Measurements from ENCODE around the gene SHISA8. TPM values are rescaled to one million over a fixed set of nuclear protein-coding genes. Genes with fewer than 3 reads are reported as not detected.

SHISA8 gene
- polyA plus RNA-seq, 1 donor: 0.10 TPM

DNA sequence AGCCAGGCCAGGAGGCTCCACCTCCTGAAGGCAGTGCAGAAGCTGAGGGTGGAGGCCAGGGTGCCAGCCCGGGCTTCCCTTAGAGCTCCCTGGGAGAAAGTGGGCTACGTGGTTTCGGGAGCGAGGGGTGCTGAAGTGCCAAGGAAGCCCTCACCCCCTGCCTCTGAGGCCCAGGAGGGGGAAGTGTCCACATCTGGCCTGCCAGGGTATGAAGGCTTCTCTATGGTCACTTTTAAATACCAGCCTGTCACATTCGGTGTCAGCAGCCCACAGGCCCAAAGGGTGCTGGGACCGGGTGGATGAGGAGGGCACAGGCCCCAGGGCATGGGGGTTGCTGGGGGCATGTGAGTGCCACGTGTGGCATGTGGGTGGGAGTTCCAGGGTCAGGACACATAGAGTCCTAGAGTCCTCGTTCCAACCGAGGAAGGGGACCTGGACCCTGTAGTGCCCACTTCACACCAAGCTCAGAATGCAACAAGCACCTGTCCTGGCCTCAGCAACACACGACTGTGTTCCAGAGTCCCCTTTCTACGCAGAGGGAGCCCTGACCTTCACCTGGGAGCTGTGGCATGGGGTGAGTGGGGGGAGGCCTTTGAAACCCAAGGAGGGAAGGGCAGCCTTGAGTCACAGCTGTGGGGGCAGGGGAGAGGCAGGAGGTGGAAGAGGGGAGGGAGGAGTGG is 1.7 kb downstream of the SHISA8 start:
- H3K27me3 ChIP-seq (ENCODE audit: control insufficient read depth, insufficient read depth, low read length): peaks cover 87% of the 10 kb centered on the region
- no peak overlapping the region for H3K27ac ChIP-seq (ENCODE audit: low read length)
- H3K4me1 ChIP-seq (ENCODE audit: control insufficient read depth, insufficient read depth, low read length): peaks cover 12% of the 10 kb centered on the region
- no peak for DNase-seq
- H3K36me3 ChIP-seq (ENCODE audit: control insufficient read depth, insufficient read depth, low read length): no peaks in the 10 kb centered on the region
- H3K4me3 ChIP-seq (ENCODE audit: low read length): no peak overlapping the region
- H3K9me3 ChIP-seq (ENCODE audit: control insufficient read depth, low read depth, low read length): peaks cover 13% of the 10 kb centered on the region
- WGBS (ENCODE audit: insufficient coverage, low lambda C conversion rate): no CpG with 5 or more reads among the region's 11 CpGs

DNA sequence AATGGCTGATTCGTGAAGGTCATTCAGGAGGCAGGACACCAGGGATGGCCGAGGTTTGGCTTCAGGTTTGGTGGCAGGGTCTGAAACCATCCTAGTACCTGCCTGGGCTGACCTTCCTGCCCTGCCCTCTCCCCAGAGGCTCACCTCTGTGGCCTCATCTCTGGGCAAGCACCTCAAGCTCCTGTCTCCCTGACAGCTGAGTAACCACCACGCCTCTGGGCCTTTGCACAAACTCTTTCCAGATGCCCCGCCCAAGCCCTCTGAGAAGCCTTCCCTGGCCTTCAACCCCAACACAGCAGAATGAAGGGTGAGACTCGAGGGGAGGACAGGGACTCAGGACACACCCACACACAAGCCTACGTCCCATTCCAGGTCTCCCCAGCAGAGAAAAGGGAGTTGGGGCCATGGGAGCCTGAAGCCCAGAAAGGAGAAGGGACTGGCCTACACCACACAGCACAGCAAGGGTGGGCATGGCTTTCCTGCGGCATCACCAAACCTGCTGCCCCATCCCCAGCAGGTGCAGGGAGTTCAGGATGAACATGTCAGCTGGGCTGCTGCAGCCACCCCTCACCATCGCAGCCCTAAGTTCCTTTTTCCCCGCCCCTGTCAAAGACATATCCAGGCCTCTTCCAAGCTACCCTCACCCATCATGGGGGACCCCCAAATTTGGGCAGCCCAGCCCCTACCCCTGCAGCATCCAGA is 2.4 kb downstream of the SHISA8 start:
- H3K4me1 ChIP-seq (ENCODE audit: control insufficient read depth, insufficient read depth, low read length): peaks cover 12% of the 10 kb centered on the region
- peaks cover 6% of the 10 kb centered on the region for H3K36me3 ChIP-seq (ENCODE audit: control insufficient read depth, insufficient read depth, low read length)
- no peak for DNase-seq
- no peak overlapping the region for H3K4me3 ChIP-seq (ENCODE audit: low read length)
- H3K27me3 ChIP-seq (ENCODE audit: control insufficient read depth, insufficient read depth, low read length): peaks cover 80% of the 10 kb centered on the region
- no peak overlapping the region for H3K27ac ChIP-seq (ENCODE audit: low read length)
- no CpG with 5 or more reads among the region's 9 CpGs for WGBS (ENCODE audit: insufficient coverage, low lambda C conversion rate)
- H3K9me3 ChIP-seq (ENCODE audit: control insufficient read depth, low read depth, low read length): peaks cover 13% of the 10 kb centered on the region

DNA sequence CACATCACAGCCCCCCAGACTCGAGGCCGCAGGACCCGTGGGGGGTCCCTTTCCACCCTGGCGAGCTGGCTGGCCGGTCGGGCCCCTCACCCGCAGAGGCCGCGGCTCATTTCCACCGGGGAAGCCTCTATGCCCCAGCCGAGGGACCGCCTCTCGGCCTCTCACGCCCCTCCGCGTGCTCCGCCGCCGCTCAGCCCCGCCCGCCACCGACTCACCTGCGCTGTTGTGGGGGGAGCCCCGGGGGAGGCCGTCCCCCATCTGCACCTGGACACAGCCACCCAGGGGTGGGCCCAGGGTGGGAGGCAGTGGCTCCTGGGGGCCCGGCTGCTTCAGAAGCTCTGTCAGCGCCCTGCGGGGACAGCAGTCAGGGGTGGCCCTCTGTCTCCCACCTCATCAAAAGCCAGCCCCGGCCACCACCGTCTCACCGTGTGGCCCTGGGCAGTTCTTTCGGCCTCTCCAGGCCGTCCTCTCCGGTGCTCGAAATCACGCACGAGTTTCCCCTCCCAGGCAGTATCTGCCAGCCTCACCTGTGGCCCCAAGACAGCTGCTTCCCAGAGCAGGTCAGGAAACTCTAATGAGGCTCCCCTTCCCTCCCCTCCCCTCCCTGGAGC is 3.8 kb downstream of the SHISA8 start:
- DNase-seq: no peak
- WGBS (ENCODE audit: insufficient coverage, low lambda C conversion rate): no CpG with 5 or more reads among the region's 37 CpGs
- Histone ChIP-seq H3K4me1 (ENCODE audit: control insufficient read depth, insufficient read depth, low read length) (peaks cover 12% of the 10 kb centered on the region), H3K4me3 (ENCODE audit: low read length) (no peak overlapping the region), H3K27ac (ENCODE audit: low read length) (no peak overlapping the region), H3K9me3 (ENCODE audit: control insufficient read depth, low read depth, low read length) (peaks cover 13% of the 10 kb centered on the region), H3K36me3 (ENCODE audit: control insufficient read depth, insufficient read depth, low read length) (peaks cover 16% of the 10 kb centered on the region), H3K27me3 (ENCODE audit: control insufficient read depth, insufficient read depth, low read length) (peaks cover 66% of the 10 kb centered on the region)

DNA sequence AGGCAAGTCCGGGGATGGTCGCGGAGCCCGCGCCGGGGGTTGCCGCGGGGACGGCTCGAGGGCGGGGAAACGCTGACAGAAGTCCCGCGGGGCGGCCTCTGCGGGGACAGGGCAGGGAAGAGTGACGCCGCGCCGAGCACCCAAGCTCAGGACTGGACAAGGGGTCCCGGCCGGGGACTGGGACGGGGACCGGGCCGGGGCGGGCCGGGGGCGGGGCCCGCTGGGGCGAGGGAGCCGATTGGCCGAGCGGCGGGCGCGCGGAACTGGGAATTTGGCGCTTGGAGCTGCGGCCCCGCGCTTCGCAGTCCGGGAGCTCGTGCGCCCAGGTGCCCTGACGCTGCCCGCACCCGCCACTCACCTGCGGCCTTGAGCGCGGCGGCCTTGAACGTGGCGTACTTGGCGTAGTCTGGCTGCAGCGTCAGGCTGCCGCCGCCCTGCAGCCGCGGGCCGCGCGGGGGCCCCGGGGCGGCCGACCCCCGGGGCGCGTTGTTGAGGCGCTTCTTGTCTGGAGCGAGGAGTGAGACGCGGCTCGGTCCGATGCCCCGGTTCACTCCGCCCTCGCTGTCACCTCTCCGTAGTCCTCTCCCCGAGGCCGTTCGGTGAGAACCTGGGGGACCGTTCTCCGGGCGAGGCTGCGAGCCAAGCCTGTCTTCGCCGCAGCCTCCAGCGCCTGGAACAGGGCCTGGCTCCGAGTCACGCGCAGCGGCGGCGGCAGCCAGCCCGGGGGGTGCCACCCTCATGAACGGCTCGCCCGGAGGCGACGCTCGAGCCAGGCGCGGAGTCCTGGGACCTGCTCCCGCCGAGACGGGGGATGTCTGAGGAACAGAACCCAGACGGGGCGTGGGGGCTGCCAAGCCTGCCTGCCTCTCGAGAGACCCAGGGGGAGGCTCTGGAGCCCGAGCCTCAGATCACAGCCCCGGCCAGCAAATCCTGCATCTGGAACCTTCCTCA is 4.5 kb downstream of the SHISA8 start:
- H3K4me1 ChIP-seq (ENCODE audit: control insufficient read depth, insufficient read depth, low read length): peaks cover 8% of the 10 kb centered on the region

DNA sequence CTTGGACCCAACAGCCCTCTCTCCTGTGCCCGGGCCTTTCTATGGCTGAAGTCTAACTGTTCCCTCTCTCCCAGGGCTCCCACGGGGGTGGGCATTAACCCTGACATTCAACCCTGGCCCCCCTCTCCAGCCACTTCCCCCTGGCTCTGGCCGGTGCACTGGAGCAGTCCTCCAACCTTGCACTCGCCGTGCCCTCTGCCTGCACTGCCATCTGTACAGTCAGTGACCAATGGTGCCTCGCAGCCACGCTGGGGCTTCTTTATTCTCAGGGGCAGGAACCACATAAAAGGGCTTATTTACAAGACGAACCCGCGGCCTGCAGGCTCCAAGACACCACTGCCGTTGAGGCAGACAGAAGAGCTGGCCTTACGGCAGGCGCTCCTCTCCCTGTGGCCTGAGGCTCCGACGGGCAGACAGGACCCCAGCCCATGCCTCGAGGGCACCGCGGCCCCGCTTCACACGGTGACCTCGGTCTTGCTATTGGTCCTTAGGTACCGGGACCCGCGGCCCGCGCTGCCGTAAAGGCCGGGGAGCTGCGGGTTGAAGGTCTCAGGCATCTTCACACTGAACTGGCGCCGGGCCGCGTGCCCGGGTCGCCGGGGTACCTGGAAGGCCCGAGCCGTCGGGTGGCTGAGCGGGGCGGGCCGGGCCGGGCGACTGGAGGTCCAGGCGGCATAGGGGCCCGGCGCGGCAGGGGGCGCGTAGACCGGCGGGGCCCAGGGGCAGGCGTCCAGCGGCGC is 5.4 kb downstream of the SHISA8 start:
- no peak overlapping the region for H3K27ac ChIP-seq (ENCODE audit: low read length)
- peaks cover 6% of the 10 kb centered on the region for H3K9me3 ChIP-seq (ENCODE audit: control insufficient read depth, low read depth, low read length)
- H3K27me3 ChIP-seq (ENCODE audit: control insufficient read depth, insufficient read depth, low read length): peaks cover 54% of the 10 kb centered on the region
- DNase-seq: no peak
- no peak overlapping the region for H3K4me3 ChIP-seq (ENCODE audit: low read length)
- H3K4me1 ChIP-seq (ENCODE audit: control insufficient read depth, insufficient read depth, low read length): peaks cover 6% of the 10 kb centered on the region
- peaks cover 33% of the 10 kb centered on the region for H3K36me3 ChIP-seq (ENCODE audit: control insufficient read depth, insufficient read depth, low read length)
- no CpG with 5 or more reads among the region's 55 CpGs for WGBS (ENCODE audit: insufficient coverage, low lambda C conversion rate)

More for the DNA sequence above, 4.5 kb downstream of the SHISA8 start:
- Histone ChIP-seq H3K27me3 (ENCODE audit: control insufficient read depth, insufficient read depth, low read length) (peaks cover 58% of the 10 kb centered on the region), H3K4me3 (ENCODE audit: low read length) (no peak overlapping the region), H3K27ac (ENCODE audit: low read length) (no peak overlapping the region), H3K36me3 (ENCODE audit: control insufficient read depth, insufficient read depth, low read length) (peaks cover 24% of the 10 kb centered on the region), H3K9me3 (ENCODE audit: control insufficient read depth, low read depth, low read length) (peaks cover 10% of the 10 kb centered on the region)
- peak in 1 of 2 donors; percentile 52 for DNase-seq
- no CpG with 5 or more reads among the region's 112 CpGs for WGBS (ENCODE audit: insufficient coverage, low lambda C conversion rate)

DNA sequence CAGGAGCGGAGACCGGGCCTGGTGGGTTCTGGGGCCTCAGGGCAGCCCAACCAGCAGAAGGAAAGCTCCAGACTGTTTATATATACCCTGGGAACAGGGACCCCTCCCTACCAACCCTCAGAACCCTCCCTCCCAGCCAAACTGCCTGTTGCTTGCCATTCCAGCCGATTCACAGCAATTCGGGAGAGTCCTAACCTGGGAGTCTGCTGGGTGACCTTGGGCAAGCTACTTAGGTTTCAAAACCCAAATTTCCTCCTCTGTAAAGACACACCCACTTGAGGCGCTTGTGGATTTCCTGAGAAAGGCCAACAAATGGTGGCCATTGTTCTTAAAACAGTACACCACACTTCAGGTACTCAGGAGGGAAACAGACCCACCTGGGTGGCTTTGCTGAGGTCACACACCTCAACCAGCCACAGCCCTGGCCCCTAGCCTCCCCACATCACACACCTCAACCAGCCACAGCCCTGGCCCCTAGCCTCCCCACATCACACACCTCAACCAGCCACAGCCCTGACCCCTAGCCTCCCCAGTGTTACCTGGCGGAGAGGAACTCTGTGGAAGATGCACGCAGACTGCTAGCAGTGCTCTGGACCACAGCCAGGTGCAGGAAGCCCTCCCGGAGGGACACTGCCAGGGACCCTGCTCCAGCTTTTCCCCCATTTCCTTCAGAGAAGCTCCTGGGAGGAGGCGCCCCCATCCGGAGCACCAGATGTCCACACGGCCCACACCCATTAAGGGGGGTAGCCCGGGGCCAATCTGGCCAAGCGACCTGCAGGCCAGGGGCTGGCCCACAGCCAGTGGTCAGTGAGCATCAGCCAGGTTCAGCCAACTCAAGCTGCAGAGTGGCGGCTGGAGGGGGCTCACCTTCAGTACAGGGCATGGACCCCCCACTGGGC is 6.2 kb downstream of the SHISA8 start:
- peaks cover 48% of the 10 kb centered on the region for H3K27me3 ChIP-seq (ENCODE audit: control insufficient read depth, insufficient read depth, low read length)
- DNase-seq: no peak
- no CpG with 5 or more reads among the region's 14 CpGs for WGBS (ENCODE audit: insufficient coverage, low lambda C conversion rate)
- no peak overlapping the region for H3K4me3 ChIP-seq (ENCODE audit: low read length)
- peaks cover 41% of the 10 kb centered on the region for H3K36me3 ChIP-seq (ENCODE audit: control insufficient read depth, insufficient read depth, low read length)
- H3K27ac ChIP-seq (ENCODE audit: low read length): no peak overlapping the region
- peaks cover 6% of the 10 kb centered on the region for H3K9me3 ChIP-seq (ENCODE audit: control insufficient read depth, low read depth, low read length)
- peaks cover 6% of the 10 kb centered on the region for H3K4me1 ChIP-seq (ENCODE audit: control insufficient read depth, insufficient read depth, low read length)

DNA sequence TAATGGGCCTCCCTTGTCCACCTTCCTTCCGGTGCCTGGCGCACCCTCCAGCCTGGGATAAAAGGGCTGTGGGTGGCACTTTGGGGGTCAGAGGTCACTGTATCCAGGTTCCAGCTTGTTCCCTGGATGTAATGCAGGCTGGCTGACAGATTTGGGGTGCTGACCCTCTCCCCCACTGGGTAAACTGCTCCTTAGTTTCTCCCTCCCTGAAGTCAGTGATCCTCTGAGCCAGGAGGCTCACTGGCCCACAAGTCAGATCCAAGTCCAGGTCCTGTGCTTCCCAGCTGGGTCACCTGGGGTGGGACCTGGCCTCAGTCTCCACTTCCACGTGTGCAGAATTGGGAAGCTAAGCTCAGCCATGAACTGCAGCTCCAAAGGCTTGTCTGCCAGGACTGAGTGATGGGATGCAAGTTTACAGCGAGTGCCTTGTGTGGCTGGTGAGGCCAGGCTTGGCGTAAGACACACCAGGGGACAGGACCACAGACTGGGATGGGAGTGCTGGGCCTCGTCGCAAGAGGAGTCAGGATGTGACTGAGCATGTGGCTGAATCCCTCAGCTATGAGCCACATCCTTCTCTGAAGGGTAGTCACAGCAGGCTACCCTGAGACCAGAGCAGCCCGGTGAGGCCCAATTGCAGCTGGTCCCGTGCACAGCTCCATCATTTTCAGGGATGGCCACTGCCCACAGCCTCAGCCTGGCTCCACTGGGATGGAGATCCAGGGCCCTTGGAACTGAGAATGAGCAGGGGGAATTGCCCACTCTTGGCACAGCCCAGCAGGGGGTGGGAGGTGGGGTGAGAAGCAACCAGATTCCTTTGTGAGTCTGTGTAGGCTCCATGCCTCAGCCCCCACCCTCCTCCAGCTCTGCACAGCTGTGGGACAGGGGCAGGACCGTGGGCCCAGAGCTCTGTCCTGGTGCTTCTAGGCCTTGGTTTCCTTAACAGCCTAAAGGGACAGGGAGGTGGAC is 7.2 kb downstream of the SHISA8 start:
- Histone ChIP-seq H3K36me3 (ENCODE audit: control insufficient read depth, insufficient read depth, low read length) (peaks cover 50% of the 10 kb centered on the region), H3K27ac (ENCODE audit: low read length) (no peak overlapping the region), H3K4me3 (ENCODE audit: low read length) (no peak overlapping the region), H3K9me3 (ENCODE audit: control insufficient read depth, low read depth, low read length) (peaks cover 6% of the 10 kb centered on the region), H3K27me3 (ENCODE audit: control insufficient read depth, insufficient read depth, low read length) (peaks cover 39% of the 10 kb centered on the region), H3K4me1 (ENCODE audit: control insufficient read depth, insufficient read depth, low read length) (peaks cover 6% of the 10 kb centered on the region)
- no CpG with 5 or more reads among the region's 10 CpGs for WGBS (ENCODE audit: insufficient coverage, low lambda C conversion rate)
- DNase-seq: no peak

DNA sequence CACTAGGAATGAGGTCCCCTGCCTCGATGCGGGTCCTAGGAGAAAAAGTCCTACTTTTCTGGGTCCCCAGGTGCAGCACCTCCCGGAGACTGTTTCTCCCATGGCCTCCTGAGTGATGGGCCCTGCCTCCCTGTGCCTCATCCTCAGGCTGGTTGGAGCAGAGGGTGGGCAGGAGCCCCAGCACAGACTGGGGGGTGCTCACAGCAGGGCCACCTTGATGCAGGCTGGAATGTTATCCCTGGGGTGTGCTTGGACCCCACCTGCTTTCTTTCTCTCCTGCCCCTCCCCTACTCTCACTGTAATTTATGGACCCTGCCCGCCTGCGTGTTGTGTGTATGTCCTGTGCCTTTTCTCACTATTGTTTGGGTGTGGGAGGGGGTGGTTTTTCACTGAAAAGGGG is 8.1 kb downstream of the SHISA8 start:
- Histone ChIP-seq H3K9me3 (ENCODE audit: control insufficient read depth, low read depth, low read length) (peaks cover 6% of the 10 kb centered on the region), H3K36me3 (ENCODE audit: control insufficient read depth, insufficient read depth, low read length) (peaks cover 59% of the 10 kb centered on the region), H3K4me3 (ENCODE audit: low read length) (no peak overlapping the region), H3K4me1 (ENCODE audit: control insufficient read depth, insufficient read depth, low read length) (peaks cover 6% of the 10 kb centered on the region), H3K27me3 (ENCODE audit: control insufficient read depth, insufficient read depth, low read length) (peaks cover 30% of the 10 kb centered on the region), H3K27ac (ENCODE audit: low read length) (no peak overlapping the region)
- WGBS (ENCODE audit: insufficient coverage, low lambda C conversion rate): no CpG with 5 or more reads among the region's 5 CpGs
- DNase-seq: no peak

Data from large intestine (tissue), 3 donors.